ENCODE results near the gene TRMT13.

GRCh38 chr1:100198596-100198995, 65.6 kb downstream of the TRMT13 start:
- no peak for TF ChIP-seq EZH2 (IDR thresholded peaks at IDR 0.05; ENCODE audit: borderline replicate concordance, low read depth, low read length, poor library complexity, severe bottlenecking)
- TF ChIP-seq, protein P1, sequence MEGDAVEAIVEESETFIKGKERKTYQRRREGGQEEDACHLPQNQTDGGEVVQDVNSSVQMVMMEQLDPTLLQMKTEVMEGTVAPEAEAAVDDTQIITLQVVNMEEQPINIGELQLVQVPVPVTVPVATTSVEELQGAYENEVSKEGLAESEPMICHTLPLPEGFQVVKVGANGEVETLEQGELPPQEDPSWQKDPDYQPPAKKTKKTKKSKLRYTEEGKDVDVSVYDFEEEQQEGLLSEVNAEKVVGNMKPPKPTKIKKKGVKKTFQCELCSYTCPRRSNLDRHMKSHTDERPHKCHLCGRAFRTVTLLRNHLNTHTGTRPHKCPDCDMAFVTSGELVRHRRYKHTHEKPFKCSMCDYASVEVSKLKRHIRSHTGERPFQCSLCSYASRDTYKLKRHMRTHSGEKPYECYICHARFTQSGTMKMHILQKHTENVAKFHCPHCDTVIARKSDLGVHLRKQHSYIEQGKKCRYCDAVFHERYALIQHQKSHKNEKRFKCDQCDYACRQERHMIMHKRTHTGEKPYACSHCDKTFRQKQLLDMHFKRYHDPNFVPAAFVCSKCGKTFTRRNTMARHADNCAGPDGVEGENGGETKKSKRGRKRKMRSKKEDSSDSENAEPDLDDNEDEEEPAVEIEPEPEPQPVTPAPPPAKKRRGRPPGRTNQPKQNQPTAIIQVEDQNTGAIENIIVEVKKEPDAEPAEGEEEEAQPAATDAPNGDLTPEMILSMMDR (conservative IDR thresholded peaks at IDR 0.05; ENCODE audit: low read depth, low read length), result no peak
